K562 (cell line): ENCODE measurements around the gene HOXA1. TPM values are rescaled to one million over a fixed set of nuclear protein-coding genes. Genes with fewer than 3 reads are reported as not detected.

ENCODE experiments used
- ATAC-seq: fragments of 200-7000 bp; cut with Tn5 transposase; 3 replicates; pipeline ENCODE4 v1.9.1; 2020; ENCODE audit warnings: moderate library complexity
- BruUV-seq: library from RNA; stranded (reverse); fragments of 400-500 nt; replicated peaks from 2 replicates; lab custom pipeline; 2021; lab: Mats Ljungman, UMichigan
- CTCF ChIA-PET: fragments of 300-600 bp; formaldehyde crosslinking; extraction: SDS; loops from one replicate; lab custom pipeline; 2021; ENCODE audit warnings: low intra/inter-chr PET ratio; lab: Yijun Ruan, JAX
- POLR2A ChIA-PET: fragments of 300-600, 350-650 bp; sonication (Branson Sonifier 250); formaldehyde crosslinking; extraction: SDS; loops from one replicate; lab custom pipeline; 2021; ENCODE audit warnings: antibody characterized with exemption, inconsistent platforms; lab: Yijun Ruan, JAX
- DNase-seq, 4 experiments: peaks; one replicate each; pipeline versions ENCODE4 v3.0.0 to v3.0.0-alpha.2; 2011 to 2018; ENCODE audit warnings: low spot score in 3 of 4, mixed read lengths in 3 of 4; ENCODE audit errors: extremely low read depth in 1 of 4
- FAIRE-seq: peaks from 2 replicates; lab custom pipeline; 2011; peaks lifted over from hg19 to GRCh38; lab: Jason Lieb, UNC
- H2AFZ ChIP-seq: 2 replicates; pipeline ENCODE4 v1.6.0; 2011; ENCODE audit warnings: low read depth, low read length, control low read depth, inconsistent platforms
- H3K27ac ChIP-seq: fragments of 200-600 bp; 3 replicates; pipeline ENCODE4 v1.8.0; 2011; ENCODE audit warnings: low read depth, mild to moderate bottlenecking, control low read depth, inconsistent platforms, low read length, moderate library complexity, mixed read lengths; ENCODE audit errors: extremely low read depth
- H3K27me3 ChIP-seq, 2 experiments: fragments of 300-600 bp in 1 of 2; 2 replicates in 1 of 2; 3 replicates in 1 of 2; pipeline versions ENCODE4 v1.6.0 to v1.8.0; 2011; ENCODE audit warnings: inconsistent platforms in 2 of 2, low read length in 2 of 2, mild to moderate bottlenecking in 1 of 2, mixed read lengths in 1 of 2, moderate library complexity in 1 of 2; ENCODE audit not compliant: control insufficient read depth in 2 of 2, insufficient read depth in 2 of 2
- H3K36me3 ChIP-seq: fragments of 300-600 bp; 3 replicates; pipeline ENCODE4 v1.8.0; 2011; ENCODE audit warnings: mild to moderate bottlenecking, low read length, inconsistent platforms; ENCODE audit not compliant: control insufficient read depth, insufficient read depth
- H3K4me1 ChIP-seq, 2 experiments: fragments of 200-600 bp in 1 of 2; replicated peaks in 1 of 2; 2 replicates in 1 of 2; 3 replicates in 1 of 2; pipeline versions ENCODE4 v1.5.1 to v1.8.0; 2011; ENCODE audit warnings: inconsistent platforms in 2 of 2, low read length in 2 of 2, mild to moderate bottlenecking in 1 of 2, mixed read lengths in 1 of 2, moderate library complexity in 1 of 2; ENCODE audit not compliant: control insufficient read depth in 2 of 2, insufficient read depth in 2 of 2
- H3K4me2 ChIP-seq: 2 replicates; pipeline ENCODE4 v1.6.1; 2011; ENCODE audit warnings: low read length, control low read depth, inconsistent platforms, mixed read lengths; ENCODE audit not compliant: insufficient read depth
- H3K4me3 ChIP-seq: fragments of 200-600 bp; sonication (generic), shearing (Covaris generic); 2 replicates; pipeline ENCODE4 v1.5.1; 2016; ENCODE audit warnings: control low read depth, inconsistent platforms
- H3K79me2 ChIP-seq: fragments of 200-600 bp; 3 replicates; pipeline ENCODE4 v1.8.0; 2011; ENCODE audit warnings: low read length, inconsistent platforms; ENCODE audit not compliant: control insufficient read depth, insufficient read depth
- H3K9ac ChIP-seq, 2 experiments: 2 replicates each; pipeline versions ENCODE4 v1.6.0 to v1.6.1; 2011; ENCODE audit warnings: low read depth in 2 of 2, low read length in 2 of 2, control low read depth in 1 of 2, inconsistent platforms in 1 of 2, mild to moderate bottlenecking in 1 of 2, mixed read lengths in 1 of 2; ENCODE audit not compliant: insufficient read depth in 1 of 2
- H3K9me1 ChIP-seq: one replicate; pipeline ENCODE4 v1.6.0; 2011; ENCODE audit warnings: inconsistent platforms, mild to moderate bottlenecking, low read length, moderate library complexity; ENCODE audit not compliant: control insufficient read depth, insufficient read depth
- H3K9me3 ChIP-seq: replicated peaks from 2 replicates; pipeline ENCODE4 v1.5.1; 2011; ENCODE audit warnings: low read depth, low read length, inconsistent platforms; ENCODE audit not compliant: control insufficient read depth, insufficient read depth
- H4K20me1 ChIP-seq: replicated peaks from 2 replicates; pipeline ENCODE4 v1.6.1; 2011; ENCODE audit warnings: low read length, inconsistent platforms, mixed read lengths; ENCODE audit not compliant: control insufficient read depth, insufficient read depth
- BHLHE40 ChIP-seq: IDR thresholded peaks from 2 replicates; pipeline ENCODE4 v1.6.1; 2011; ENCODE audit warnings: low read length, improper control_type of control experiment
- CEBPG ChIP-seq, 3 experiments: fragments of 200-800 bp in 1 of 3; sonication (Bioruptor generic) in 1 of 3; sonication (generic) in 1 of 3; formaldehyde crosslinking in 1 of 3; IDR thresholded peaks in 2 of 3; conservative IDR thresholded peaks in 1 of 3; 2 replicates each; pipeline versions ENCODE4 v1.6.1 to v1.8.0; 2016 to 2022; ENCODE audit warnings: missing compliant biosample characterization in 2 of 3, missing genetic modification characterization in 2 of 3, mild to moderate bottlenecking in 1 of 3, missing genetic modification reagents in 1 of 3
- CGGBP1 ChIP-seq: fragments of 250-450 bp; sonication (Bioruptor Pico); IDR thresholded peaks from 2 replicates; pipeline ENCODE4 v1.9.0; 2021; ENCODE audit warnings: mild to moderate bottlenecking
- CLOCK ChIP-seq: fragments of 250-450 bp; sonication (Bioruptor Pico); IDR thresholded peaks from 2 replicates; pipeline ENCODE4 v1.4.0; 2020; ENCODE audit warnings: mild to moderate bottlenecking, moderate library complexity, borderline replicate concordance
- FOXA1 ChIP-seq: fragments of 450-650 bp; IDR thresholded peaks from 2 replicates; pipeline ENCODE4 v1.6.1; 2016; ENCODE audit warnings: mild to moderate bottlenecking, borderline replicate concordance
- GATA2 ChIP-seq: sonication (generic); formaldehyde crosslinking; IDR thresholded peaks from 2 replicates; pipeline ENCODE4 v1.4.0; 2020; ENCODE audit warnings: mild to moderate bottlenecking, missing genetic modification reagents
- IRF2 ChIP-seq: sonication (generic); formaldehyde crosslinking; IDR thresholded peaks from 2 replicates; pipeline ENCODE4 v1.8.1; 2022; ENCODE audit warnings: mild to moderate bottlenecking, missing genetic modification reagents
- KDM4B ChIP-seq, 2 experiments: fragments of 450-650 bp in 1 of 2; sonication (generic) in 1 of 2; IDR thresholded peaks; 2 replicates each; pipeline ENCODE4 v1.6.1; 2016 to 2017; ENCODE audit warnings: borderline replicate concordance in 2 of 2, antibody characterized with exemption in 1 of 2, low read depth in 1 of 2, mild to moderate bottlenecking in 1 of 2
- PBX2 ChIP-seq, 2 experiments: IDR thresholded peaks in 1 of 2; conservative IDR thresholded peaks in 1 of 2; 2 replicates each; pipeline ENCODE4 v1.6.1; 2016; ENCODE audit warnings: low read depth in 2 of 2, mild to moderate bottlenecking in 1 of 2, missing compliant biosample characterization in 1 of 2, missing genetic modification characterization in 1 of 2, moderate library complexity in 1 of 2
- POLR3G ChIP-seq: IDR thresholded peaks from 2 replicates; pipeline ENCODE4 v1.6.1; 2011; ENCODE audit not compliant: insufficient read length, insufficient replicate concordance; ENCODE audit errors: extremely low read depth
- RNF2 ChIP-seq: sonication (generic); IDR thresholded peaks from 2 replicates; pipeline ENCODE4 v1.6.1; 2016
- U2AF1 ChIP-seq: fragments of 200-400 bp; formaldehyde crosslinking; optimal IDR thresholded peaks from 2 replicates; pipeline ENCODE3; 2017; ENCODE audit warnings: mild to moderate bottlenecking, low read depth, low read length, moderate library complexity
- ZBTB2 ChIP-seq: fragments of 450-650 bp; IDR thresholded peaks from 2 replicates; pipeline ENCODE4 v1.6.1; 2016; ENCODE audit warnings: antibody characterized with exemption
- ZEB2 ChIP-seq: fragments of 450-650 bp; IDR thresholded peaks from 2 replicates; pipeline ENCODE4 v1.6.1; 2016
- ZNF23 ChIP-seq: fragments of 250-450 bp; sonication (Bioruptor Pico); IDR thresholded peaks from 2 replicates; pipeline ENCODE4 v1.4.0; 2020; ENCODE audit warnings: mild to moderate bottlenecking
- WGBS: fragments of 100-300 bp; shearing (Covaris generic); methylation state at CpG from one replicate; pipeline ENCODE4 v1.1.6; 2016; ENCODE audit warnings: low coverage, mixed read lengths; ENCODE audit not compliant: insufficient coverage; ENCODE audit errors: missing lambda C conversion rate; 5-methylcytosine and 5-hydroxymethylcytosine counted together
- in situ Hi-C: fragments of 300-500 bp; cut with MboI; formaldehyde crosslinking; loops from 4 replicates; pipeline ENCODE4 v1.15.0; 2018; ENCODE audit warnings: inconsistent platforms, mixed read lengths
- intact Hi-C: fragments of 100-400 bp; cut with micrococcal nuclease; formaldehyde crosslinking; loops from 2 replicates; pipeline ENCODE4 v1.14.2; 2022
- polyA plus RNA-seq, 8 experiments: library from polyadenylated mRNA; depleted of rRNA in 4 of 8; stranded (reverse) in 5 of 8; unstranded in 3 of 8; fragments of >200 nt; fragmentation: Nextera tagmentation in 2 of 8; fragmentation: Illumina TruSeq in 1 of 8; extraction: Ambion mirVana in 2 of 8; extraction: Trizol in 1 of 8; gene quantifications; 2 replicates each; pipeline versions ENCODE4 v1.2.1 to v1.2.3, GENCODE V29; 2011 to 2014; ENCODE audit warnings: inconsistent platforms in 1 of 8, missing spikeins in 1 of 8
- total RNA-seq, 7 experiments: library from RNA; depleted of rRNA in 6 of 7; stranded (reverse); fragments of >200 nt in 6 of 7; fragmentation: Illumina TruSeq in 2 of 7; extraction: Trizol in 2 of 7; gene quantifications; 2 replicates each; pipeline versions ENCODE4 v1.2.1 to v1.2.3, GENCODE V29; 2011 to 2021; ENCODE audit warnings: low replicate concordance in 1 of 7

HOXA1 gene
- total and polyA plus RNA-seq, 9 of the 15 experiments (the other 6 are each of a cell fraction or from before 2014, with no cell fraction given), result 0.03 to 0.63 (median 0.09) TPM; not detected in 4

- H3K4me2 ChIP-seq, result no peak overlapping the region
- no peak for ATAC-seq
- no peak for TF ChIP-seq FOXA1
- TF ChIP-seq ZBTB2, result no peak
- TF ChIP-seq IRF2 (CRISPR knock-in tag), result no peak
- no peak for TF ChIP-seq PBX2 (CRISPR knock-in tag; IDR thresholded peaks at IDR 0.05; ENCODE audit: low read depth)
- no peak for TF ChIP-seq PBX2 (tag; conservative IDR thresholded peaks at IDR 0.05; ENCODE audit: low read depth)
- TF ChIP-seq U2AF1, result no peak
- TF ChIP-seq ZEB2, result no peak
- TF ChIP-seq GATA2 (CRISPR knock-in tag), result no peak
- no peak for TF ChIP-seq KDM4B (IDR thresholded peaks at IDR 0.05; ENCODE audit: borderline replicate concordance in 2 of 2, low read depth in 1 of 2)
- no peak for TF ChIP-seq RNF2
- TF ChIP-seq CLOCK (CRISPR knock-in tag), result no peak
- TF ChIP-seq POLR3G, result no peak
- no peak for TF ChIP-seq BHLHE40
- TF ChIP-seq ZNF23 (CRISPR knock-in tag), result no peak
- TF ChIP-seq CGGBP1 (CRISPR knock-in tag), result no peak
- TF ChIP-seq CEBPG (CRISPR knock-in tag; IDR thresholded peaks at IDR 0.05), result no peak
- TF ChIP-seq CEBPG (tag; conservative IDR thresholded peaks at IDR 0.05 in 1 of 2, IDR thresholded peaks at IDR 0.05 in 1 of 2), result no peak
Observed at GRCh38 chr7:27101957-27102580, 6.3 kb upstream of the HOXA1 start.

More at GRCh38 chr7:27101957-27102580, 6.3 kb upstream of the HOXA1 start:
- no peaks in the 10 kb centered on the region for H3K36me3 ChIP-seq
- ChIA-PET CTCF (no interaction called here), POLR2A (no interaction called here)
- H3K27ac ChIP-seq, result no peak overlapping the region
- no peak for FAIRE-seq
- in situ Hi-C loops, result no loop called here
- H2AFZ ChIP-seq, result no peak overlapping the region
- H4K20me1 ChIP-seq, result no peaks in the 10 kb centered on the region
- peaks cover 78% of the 10 kb centered on the region in 2 experiments for H3K27me3 ChIP-seq
- no TSS peak for BruUV-seq
- intact Hi-C loops, result no loop called here
- WGBS, result 16% methylated on average over 13 of the region's 39 CpGs
- no peak overlapping the region for H3K9ac ChIP-seq
- H3K9me1 ChIP-seq, result no peaks in the 10 kb centered on the region
- no peaks in the 10 kb centered on the region for H3K9me3 ChIP-seq
- H3K4me1 ChIP-seq, result peaks cover 0 to 4% of the 10 kb centered on the region in 2 experiments; a peak in 2 of 5 replicates
- H3K79me2 ChIP-seq, result no peaks in the 10 kb centered on the region
- DNase-seq, result no peak
- H3K4me3 ChIP-seq, result no peak overlapping the region
